Measurements from ENCODE around the gene ILDR2.

Gene ILDR2

DNA sequence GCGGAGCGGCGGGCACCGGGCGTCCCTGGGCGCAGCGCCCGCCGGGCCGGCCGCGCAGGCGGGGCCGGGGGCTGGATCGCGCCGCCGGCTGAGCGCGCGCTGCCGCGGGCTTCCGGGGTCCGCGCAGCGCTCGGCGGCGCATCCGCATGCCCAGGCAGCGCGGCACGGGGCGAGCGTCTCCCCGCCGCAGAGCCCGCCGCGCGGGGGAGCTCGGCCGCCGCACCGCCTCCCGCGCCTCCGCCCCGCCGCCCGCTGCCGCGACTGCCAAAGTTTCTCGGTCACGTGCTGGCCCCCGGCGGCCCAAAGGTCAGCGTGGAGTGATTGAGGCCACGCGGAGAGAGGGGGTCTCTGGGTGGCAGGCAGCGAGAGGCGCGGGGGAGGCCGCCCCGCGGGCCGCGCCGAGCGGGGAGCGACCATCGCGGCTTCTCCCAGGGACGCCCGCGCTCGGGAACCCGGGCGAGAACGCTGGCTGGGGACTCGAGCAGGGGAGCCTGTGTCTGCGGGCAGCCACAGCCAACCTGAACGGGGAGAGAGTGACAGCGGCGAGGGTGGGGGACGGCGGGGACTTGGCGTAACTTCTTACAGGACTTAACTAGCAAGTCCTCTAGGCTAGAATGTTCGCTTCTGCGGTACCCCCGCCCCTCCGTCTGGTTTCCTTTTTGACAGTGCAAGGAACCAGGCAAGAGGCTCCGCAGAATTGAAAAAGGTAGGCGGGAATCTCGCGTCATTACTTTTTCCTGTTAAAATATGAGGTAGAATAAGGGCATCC, at the start of gene ILDR2:
Gene ILDR2 (minus strand): TSS at position 180 of the 769 bp plus-strand sequence. CDS start 272 bp downstream, outside the sequence.
- peak in 52 of 58 donors; percentile 26 to 81 (median 61) for DNase-seq

GRCh38 chr1:167022384-167022783, 47.0 kb upstream of the ILDR2 start:
- DNase-seq: no peak

DNA sequence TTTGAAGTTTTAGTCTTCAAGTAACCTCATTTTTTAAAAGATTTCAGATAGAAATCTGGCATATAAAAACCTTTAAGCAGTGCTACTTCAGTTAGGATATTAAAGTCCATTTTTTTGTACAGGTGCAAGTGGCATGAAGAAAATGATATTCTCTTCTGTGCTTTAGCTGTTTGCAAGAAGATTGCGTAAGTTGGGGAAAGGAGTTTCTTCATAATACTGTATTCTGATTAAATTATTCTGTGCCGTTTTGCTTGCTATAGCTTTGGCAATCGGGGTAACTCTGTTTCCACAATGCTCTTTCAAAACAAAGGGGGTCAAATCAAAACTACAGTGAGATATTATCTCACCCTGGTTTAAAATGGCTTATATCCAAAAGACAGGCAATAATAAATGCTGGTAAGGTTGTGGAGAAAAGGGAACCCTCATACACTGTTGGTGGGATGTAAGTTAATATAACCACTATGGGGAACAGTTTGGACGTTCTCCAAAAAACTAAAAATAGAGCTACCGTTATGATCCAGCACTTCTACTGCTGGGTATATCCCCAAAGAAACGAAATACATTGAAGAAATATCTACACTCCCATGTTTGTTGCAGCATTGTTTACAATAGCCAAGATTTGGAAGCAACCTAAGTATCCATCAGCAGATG, 40.9 kb upstream of the ILDR2 start:
- DNase-seq: no peak

GRCh38 chr1:167013108-167013929, 38.0 kb upstream of the ILDR2 start:
- DNase-seq: no peak

GRCh38 chr1:167012570-167012969, 37.2 kb upstream of the ILDR2 start:
- DNase-seq: no peak

- no peak for DNase-seq
These were observed 36.3 kb upstream of the ILDR2 start for GRCh38 chr1:167011560-167012191.

GRCh38 chr1:167003711-167004110, 28.4 kb upstream of the ILDR2 start:
- DNase-seq: no peak

DNA sequence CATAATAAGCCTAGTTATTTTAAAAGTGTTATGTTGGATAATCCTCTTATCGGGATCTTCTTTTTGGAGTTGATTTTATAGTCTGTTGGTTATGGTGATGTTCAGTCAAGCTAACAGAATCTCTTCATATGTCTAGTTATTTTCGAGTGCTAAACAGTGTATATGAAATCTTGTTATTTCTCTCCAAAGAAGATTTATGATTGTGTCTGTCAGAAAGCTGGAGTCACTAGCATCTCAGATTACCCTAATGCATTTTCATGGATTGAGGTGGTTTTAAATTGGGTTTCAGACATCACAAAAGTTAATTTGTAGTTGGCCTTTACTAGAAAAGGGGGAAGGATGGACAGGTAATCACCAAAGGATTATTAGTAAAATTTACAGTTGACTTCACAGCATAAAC, 27.0 kb upstream of the ILDR2 start:
- DNase-seq: no peak

GRCh38 chr1:167000546-167000945, 25.2 kb upstream of the ILDR2 start:
- no peak for DNase-seq

- DNase-seq: no peak
These were observed 24.2 kb upstream of the ILDR2 start for GRCh38 chr1:166999500-167000055.

GRCh38 chr1:166999075-166999474, 23.7 kb upstream of the ILDR2 start:
- no peak for DNase-seq

DNA sequence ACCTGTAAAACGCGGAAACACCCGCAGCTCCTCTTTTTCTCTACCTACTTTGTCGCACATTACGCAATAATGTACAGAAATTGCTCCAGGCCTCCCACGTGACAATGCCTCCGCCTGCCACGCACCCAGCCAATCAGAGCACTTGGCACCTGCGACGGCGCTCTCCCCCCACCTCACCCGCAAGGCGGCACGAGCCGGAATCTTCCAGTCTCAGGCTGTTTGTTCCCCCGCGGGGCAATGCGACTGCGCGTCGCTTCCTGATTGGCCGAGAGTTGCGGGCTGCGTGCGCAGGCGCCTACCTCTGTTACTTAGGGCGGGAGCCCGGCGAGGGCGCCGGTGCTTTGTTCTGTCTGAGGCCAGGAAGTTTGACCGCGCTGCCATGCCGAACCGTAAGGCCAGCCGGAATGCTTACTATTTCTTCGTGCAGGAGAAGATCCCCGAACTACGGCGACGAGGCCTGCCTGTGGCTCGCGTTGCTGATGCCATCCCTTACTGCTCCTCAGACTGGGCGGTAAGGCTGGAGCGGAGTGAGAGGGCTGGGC, 13.7 kb upstream of the ILDR2 start, which contains the start of gene MAEL:
Gene MAEL (plus strand): TSS at position 307 of the 542 bp plus-strand sequence. CDS start 73 bp downstream, at position 380.
- no peak for DNase-seq

GRCh38 chr1:166981589-166981988, 6.2 kb upstream of the ILDR2 start:
- DNase-seq: no peak

DNA sequence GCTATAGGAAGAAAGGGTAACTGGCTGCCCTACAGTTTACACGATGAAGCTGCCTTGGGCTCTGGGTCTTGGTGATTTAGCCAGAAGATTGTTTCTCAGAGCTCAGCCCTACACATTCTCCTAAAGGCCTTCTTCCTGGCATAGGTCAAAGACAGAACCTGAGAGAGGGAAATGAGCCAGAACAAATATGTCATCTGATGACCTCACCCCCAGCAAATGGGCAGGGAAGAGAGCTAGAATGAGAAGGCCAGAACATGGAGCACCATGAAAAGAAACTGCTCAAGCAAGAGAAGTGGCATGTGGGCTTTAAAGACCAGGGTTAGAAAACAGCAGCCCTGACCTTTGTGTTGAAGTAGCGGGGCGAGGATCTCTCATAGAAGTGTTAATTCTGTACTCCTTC, 5.5 kb upstream of the ILDR2 start:
- no peak for DNase-seq

GRCh38 chr1:166980383-166980782, 5.0 kb upstream of the ILDR2 start:
- no peak for DNase-seq

DNA sequence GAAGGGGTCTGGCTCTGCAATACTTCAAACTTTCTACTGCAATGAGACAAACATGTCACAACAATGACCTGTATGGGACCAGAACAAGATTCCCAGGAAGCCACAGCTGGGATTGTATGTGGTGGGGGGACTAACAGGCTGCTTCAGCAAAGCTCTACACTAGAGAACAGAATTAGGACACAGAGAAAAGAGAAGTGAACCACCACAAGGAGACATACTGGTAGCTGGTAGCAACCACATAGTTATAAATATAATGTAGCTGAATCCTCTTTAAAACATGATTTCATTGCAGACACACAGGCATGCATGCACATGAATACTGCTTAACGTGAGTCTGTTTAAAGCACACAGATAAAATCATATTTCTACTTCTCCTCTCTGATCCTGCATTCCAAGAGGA, 3.5 kb upstream of the ILDR2 start:
- DNase-seq: no peak

GRCh38 chr1:166977951-166978350, 2.6 kb upstream of the ILDR2 start:
- DNase-seq: no peak

GRCh38 chr1:166974647-166975345, 544 bp downstream of the ILDR2 start:
- DNase-seq: peak in 15 of 58 donors; percentile 15 to 59 (median 39)

- peak in 5 of 58 donors; percentile 5 to 44 (median 19) for DNase-seq
These were observed 2.5 kb downstream of the ILDR2 start for GRCh38 chr1:166972826-166973225.

GRCh38 chr1:166972193-166972592, 3.1 kb downstream of the ILDR2 start:
- DNase-seq: peak in 10 of 58 donors; percentile 7 to 38 (median 12)
